ENCODE results near the gene NOC4L.
"Not testable (repeated sequence)": the region's sequence is repeated elsewhere in the genome, so short reads cannot be mapped to it uniquely, and the experiment has no call there.

The NOC4L gene

DNA sequence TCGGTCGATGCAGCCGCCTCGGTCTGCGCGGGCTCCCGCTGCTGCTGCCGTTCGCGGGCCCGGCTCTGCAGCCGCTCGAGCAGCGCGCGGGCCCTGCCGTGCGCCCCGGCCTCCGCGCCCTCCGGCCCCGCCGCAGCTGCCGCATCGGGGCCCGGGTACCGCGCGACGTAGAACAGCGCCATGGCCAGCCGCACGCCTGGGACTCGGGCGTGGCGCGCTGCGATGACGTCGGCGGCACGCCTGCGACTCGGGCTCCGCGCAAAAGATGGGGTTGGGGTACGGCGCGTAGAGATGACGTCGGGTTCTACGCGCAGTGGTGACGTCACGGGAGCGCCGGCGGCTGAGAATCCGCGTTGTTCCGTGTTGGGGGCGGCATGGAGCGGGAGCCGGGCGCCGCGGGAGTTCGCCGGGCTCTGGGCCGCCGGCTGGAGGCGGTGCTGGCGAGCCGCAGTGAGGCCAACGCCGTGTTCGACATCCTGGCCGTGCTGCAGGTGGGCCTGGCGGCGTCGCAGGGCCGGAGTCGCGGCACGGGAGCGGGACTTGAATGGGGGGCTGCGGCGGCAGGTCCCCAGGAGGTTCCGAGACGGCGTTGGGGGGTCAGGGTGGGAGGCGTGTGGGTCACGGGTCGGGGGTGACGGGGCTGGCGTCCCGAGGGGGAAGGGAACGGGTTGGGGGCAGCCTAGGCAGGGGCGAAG lies at the start of gene NOC4L, which contains the start of gene DDX51:
Gene NOC4L, plus strand, starts transcription at position 343 of the 695 bp plus-strand sequence. Its CDS starts 32 bp downstream, at position 375.
Gene DDX51, minus strand, starts transcription at position 205 of the 695 bp plus-strand sequence. Its CDS starts 23 bp downstream, at position 182.
- peak; percentile 86 for DNase-seq

DNA sequence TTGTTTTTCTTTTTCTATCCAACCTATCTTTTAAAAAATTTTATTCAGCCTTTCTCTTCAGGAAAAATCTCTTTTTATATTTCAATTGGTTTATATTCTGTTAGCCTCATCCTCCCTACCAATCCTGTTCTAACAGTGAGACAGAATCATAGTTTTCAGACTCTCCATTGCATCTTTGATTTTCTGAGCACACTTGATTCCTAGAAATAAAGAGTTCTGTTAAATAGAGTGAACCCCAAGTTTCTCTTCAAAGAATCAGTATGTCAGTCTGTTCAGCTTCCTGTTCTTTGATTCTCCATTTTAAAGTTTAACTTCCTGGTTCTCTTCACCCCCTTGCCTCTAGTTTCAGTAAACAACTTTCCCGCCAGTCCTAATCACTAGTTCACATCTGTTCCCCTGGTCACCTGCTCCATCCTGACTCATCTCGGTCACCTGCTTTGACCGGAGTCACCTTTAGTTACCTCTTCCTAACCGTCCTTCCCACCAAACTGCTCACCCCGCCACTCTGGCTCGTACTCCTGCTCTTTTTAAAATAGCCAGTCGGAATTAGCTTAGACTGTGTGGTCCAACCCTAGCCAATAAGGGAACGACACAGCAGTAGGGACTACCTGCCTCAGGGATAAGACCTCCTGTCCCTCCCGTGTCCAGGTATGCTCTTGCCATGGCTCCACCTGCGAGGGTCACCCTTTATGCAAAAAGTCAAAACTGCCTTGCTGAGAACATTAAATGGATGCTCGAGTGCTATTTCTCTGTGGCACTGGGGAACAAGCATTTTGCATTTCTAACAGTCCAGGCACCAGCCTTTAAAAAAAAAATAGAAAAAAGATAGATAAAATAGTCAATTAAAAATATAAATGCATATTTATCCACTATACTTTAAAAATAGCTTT lies 48.5 kb upstream of the NOC4L start:
- no peak for DNase-seq

DNA sequence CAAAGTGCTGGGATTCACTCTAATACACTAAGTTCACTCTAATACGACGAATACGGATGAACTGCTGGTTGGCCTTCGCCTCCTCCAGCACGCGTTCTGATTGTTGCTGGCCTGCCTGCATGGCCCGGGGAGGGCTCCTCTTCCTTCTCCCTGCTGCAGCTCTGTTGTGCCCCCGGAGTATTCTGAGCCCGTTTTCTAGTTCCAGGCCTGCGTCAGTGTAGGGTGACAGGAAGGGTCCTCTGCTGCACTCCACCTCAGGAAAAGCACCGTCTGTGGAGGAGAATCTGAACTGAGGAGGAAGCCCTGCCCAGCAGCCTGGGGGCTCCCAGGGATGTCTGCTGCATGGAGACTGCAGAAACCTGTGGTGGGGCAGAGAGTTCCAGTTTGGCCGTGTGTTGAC lies 44.5 kb upstream of the NOC4L start:
- no peak for DNase-seq

DNA sequence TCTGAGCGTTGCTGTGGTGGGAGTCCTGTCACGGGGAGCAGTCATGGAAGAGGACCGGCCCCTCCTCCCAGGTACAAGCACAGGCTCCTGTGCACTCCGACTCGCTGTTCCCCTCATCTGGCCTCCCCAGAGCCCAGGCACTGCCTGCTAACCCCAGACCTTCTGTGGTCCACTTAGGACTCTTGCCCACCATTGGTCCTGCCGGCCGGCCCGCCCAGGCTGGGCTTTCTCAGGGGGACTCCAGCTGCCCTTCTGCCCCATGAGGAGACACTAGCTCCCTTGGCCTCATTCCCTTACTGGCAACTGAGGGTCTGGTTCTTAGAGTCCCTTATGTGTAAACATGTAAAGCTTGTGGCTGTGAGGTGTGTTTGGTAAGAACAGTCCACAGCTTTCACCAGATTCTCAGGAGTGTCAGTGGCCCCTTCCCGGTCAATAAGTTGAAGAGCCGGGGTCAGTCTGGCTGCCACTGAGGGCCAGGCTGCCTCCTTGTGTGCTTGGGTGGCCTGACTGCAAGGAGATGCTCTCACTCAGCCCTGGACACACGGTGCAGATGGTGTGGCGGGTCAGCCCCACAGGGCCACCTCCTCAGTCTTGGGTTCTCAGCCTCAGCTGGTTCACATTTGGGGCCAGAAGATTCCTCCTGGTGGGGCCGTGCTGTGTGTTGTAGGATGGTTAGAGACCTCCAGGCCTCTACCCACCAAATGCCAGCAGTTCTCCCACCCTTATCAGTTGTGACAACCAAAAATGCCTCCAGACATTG lies 43.8 kb upstream of the NOC4L start:
- no peak for DNase-seq

DNA sequence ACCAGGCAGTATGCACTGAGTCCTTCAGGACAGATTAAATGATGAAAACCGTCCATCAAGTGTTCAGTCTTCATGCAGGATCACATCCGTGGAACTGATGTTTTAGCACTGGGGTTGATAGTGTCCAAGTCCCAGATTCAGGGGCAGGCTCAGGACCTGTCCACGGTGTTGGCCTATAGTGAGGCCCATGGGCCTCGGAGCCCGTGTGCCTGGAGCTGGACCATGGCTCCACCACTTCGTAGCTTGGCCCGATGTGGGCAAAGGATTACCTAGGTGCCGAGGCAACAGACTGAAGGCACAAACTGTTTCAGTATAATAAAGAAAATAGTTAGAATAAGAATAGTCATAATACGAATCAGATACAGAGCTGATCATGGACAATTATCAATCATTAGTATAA lies 42.0 kb upstream of the NOC4L start:
- no peak for DNase-seq

DNA sequence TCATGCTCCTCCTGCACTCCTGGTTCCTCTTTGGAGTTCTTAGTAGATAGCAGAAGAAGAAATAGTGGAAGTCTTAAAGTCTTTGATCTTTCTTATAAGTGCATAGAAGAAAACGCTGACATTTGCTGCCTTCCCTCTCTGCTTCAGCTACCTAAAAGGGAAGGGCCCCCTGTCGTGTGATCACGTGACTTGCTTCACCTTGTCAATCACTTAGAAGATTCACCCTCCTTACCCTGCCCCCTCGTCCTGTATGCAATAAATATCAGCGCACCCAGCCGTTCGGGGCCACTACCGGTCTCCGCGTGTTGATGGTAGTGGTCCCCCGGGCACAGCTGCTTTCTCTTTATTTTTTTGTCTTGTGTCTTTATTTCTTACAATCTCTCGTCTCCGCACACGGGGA lies 41.2 kb upstream of the NOC4L start:
- not testable (repeated sequence) for DNase-seq

DNA sequence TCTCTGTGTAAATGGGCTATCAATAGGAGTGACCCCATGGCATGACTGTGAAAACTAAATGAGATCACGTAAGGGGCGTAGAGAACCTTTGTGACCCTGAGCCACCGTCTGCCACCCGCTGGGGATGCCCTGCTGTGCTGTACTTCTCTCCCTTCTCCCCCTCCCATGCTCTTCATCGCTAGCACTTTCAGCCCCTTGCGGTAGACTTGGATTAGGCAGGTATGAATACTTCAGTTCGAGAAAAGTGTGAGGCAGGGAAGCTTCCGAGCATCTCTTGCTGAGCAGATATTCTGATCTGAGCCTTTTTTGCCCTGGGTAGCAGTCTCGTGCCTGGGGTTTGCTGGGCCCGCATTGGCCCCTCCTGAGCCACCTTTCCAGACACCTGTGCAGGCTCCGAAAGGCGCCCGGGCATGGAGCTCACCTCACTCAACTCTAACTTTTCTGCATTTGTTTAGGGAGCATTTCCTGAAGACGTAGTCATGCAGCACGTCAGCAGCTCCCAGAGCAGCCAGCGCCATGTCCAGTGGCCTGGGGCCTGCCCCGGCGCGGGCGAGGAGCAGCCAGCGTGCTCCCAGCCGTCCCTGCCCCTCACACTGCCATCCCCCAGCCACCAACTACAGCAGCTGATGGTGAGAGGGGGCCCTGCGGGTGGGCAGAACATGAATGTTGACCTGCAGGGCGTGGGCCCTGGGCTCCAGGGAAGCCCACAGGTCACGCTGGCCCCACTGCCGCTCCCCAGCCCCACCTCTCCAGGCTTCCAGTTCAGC lies 40.5 kb upstream of the NOC4L start:
- DNase-seq = no peak

DNA sequence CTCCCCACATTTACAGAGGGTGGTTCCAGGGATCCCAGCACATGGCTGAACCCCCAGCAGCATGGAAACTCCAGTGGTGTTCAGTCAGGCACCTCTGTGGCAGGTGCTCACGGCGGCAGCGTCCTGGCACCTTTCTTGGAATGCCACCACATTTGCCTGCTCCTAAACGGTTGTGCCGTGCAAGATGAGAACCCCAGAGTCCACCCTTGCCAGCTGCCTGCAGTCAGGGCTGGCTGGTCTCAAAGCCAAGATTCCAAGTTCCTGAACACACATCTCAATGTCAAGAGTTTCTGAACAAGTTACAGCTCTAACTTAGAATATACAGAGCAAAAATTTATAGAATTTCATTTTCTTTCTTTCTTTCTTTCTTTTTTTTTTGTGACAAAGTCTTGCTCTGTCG lies 38.8 kb upstream of the NOC4L start:
- no peak for DNase-seq

DNA sequence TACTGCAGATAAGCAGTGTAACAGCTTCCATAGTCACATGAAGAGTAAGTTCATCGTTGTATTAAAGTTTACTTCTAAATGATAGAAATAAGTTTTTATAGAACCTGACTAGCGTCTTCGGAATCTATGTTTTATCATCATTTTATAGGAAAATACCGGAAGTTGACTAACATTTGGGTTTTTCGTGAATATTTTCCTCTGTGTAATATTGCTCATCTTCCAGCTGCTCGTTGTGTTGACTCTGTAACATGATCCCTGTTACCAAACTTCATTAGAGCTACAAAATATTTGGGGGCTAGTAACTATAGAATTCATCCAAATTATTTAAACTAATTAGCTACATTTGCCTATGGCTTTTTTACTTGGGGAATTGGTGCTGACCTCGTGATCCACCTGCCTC lies 37.3 kb upstream of the NOC4L start:
- no peak for DNase-seq

DNA sequence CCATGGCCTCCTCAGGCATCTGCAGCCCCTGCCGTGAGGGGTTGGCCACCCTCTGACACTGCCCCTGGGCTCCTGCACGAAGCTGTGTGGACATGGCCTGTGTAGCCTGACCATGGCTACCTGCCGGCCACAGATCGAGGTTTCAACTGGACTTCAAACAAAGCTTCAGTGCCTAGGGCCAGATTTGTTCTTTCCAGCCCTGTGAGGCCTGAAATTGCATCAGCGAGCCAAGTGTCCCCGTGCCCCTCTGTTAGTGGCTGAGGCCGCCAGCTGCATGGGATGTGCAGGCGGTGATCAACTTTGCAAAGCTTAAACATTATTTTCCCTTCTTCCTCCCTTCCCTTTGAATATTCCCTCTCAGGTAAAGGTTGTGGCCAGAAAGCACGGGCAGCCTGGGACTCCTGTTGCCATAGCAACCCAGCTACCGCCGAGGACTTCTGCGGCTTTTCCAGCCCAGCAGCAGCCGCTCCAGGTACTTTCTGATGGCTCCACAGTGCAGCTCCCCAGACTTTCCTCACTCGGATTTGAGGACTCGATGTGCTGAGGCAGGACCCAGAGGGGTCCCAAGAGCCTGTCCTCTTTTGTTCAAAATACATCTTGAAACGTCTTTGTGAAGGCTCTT lies 35.9 kb upstream of the NOC4L start:
- no peak for DNase-seq

DNA sequence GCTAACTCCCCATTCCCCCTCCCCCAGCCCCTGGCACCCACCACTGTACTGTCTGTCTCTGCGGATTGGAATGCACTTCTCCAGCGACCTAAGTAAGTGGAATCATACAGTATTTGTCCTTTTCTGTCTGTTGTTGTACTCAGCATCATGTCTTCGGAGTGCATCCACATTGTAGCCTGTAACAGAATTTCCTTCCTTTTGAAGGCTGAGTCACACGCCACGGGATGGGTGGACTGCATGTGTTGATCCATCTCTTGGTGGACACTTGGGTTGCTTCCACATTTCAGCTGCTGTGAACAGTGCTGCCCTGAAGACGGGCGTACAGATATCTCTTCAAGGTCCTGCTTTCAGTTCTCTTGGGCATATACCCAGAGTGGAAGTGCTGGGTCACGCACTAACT lies 34.5 kb upstream of the NOC4L start:
- DNase-seq = no peak

DNA sequence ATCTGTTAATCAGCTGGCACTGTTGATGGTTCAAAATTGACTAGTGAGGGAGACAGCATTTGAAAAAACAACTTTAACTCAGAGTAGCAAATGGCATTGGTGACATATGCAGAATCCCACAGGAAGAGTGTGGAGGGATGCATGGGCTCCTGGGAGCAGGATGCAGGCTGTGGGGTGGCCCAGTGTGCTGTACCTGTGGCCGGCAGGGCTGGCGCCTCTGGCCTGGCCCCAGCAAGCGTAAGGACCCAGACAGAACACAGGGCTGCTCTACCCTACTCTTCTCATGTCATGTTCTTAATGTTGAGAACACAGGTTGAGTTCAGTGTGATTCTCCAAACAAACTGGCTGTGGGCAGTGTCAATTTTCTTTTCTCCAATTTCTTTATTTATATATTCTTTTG lies 33.6 kb upstream of the NOC4L start:
- no peak for DNase-seq

DNA sequence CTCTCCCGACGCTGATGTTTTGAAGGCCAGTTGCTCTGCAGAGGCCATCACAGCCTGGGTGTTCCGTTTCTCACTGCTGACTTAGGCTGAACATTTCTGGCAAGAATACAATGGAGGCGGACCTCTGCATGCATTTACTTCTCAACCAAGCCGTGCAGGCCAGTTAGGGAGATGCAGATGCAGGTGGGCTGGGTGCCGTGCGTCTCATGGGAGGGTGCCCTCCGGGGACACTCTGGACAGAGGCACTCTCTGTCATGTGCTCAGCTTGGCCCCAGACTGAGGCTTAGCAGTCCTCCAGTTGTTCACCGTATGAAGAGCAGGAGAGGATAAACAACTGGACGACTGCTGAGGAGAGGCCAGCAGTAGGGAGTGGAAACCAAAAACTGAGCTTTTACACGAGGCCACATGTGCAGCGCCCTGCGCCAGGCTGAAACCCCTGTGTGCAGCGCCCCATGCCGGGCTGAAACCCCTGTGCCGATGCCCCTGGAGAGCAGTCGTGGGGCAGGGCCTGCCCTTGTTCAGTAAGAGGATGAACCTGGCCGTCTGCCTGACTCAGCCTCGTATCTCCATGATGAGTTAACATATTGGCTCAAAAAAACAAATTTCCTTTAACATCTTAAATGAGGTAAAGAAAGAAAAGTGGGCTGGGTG lies 32.5 kb upstream of the NOC4L start:
- no peak for DNase-seq

DNA sequence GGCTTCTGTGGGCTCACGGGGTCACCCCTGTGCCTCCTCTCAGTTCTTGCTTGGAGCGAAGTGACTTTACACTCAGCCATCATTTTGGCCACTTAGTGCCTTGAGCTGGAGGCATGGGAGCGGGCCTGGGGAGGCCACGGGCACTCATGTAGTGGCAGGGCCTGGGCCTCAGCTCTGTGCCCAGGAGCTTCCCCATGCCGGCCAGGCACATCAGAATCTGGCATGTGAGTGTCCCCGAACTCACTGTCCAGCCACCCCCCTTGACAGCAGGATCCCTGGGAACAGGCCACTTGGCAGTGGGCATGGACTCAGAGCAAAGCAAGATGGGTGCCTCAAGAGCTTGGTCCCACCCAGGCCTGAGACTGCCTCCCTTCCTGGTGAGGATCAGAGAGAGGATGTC lies 29.6 kb upstream of the NOC4L start:
- DNase-seq = no peak

DNA sequence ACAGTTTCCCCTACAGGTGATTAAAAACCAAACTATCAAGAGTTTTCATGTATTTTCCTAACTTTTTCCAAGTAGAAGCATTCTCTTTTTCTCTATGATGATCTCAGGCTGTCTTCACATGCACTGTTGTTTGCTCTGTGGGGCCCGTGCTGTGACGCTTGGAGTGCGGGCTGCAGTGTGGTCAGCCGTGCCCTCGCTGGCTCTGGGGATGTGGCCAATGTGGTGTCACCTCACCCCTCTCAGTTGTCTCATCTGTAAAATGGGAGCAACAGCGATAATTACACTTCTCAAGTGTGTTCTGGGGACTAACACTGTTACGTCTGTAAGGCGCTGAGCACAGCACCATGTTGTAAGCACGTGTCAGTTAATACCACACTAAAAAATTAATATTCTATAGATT lies 28.8 kb upstream of the NOC4L start:
- no peak for DNase-seq

DNA sequence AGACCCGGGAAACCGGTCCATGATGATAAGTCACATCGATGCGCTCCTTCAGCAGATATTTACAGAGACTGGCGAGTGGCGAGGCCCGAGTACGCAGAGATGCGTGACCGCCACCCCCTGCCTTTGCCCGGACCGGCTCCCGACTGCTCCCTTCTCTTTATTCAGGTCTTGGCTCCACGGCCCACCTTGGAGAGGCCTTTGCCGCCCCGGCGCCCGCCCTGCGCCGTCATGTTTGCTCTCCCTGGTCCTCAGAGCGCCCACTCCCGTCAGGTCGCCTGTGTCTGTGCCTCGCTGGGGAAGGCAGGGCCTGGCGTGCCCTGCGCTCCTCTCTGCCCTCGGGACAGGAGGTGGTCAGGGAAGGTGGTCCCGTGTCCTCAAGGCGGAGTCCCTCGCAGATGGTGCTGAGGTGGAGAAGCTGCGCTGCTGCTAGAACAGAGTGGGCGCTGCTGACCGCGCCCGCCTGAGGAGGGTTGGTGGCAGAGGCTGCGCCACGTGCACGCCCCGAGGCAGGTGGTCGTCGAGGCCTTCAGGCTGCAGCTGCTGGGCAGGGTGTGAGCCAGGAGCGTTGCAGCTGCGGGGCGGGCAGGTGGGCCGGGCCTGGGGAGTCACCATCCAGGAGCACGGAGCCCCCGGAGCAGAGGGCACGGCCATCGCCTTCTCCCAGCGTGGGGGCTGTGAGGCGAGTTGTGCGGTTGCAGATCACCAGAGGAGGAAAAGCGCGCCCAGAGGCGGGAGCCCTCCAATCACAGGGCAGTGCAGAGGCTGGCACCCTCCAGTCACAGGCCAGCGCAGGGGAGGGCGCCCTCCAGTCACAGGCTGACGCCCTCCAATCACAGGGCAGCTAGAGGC lies 27.3 kb upstream of the NOC4L start:
- DNase-seq = no peak

DNA sequence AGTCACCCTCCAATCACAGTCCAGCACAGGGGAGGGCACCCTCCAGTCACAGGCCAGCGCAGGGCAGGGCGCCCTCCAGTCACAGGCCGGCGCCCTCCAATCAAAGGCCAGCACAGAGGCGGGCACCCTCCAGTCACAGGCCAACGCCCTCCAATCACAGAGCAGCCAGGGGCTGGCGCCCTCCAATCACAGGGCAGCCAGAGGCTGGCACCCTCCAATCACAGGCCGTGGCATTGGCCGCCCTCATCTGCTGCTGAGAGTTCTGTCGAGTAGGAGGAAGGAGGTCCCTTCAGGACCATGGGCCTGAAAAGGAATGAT lies 26.7 kb upstream of the NOC4L start:
- no peak for DNase-seq

DNA sequence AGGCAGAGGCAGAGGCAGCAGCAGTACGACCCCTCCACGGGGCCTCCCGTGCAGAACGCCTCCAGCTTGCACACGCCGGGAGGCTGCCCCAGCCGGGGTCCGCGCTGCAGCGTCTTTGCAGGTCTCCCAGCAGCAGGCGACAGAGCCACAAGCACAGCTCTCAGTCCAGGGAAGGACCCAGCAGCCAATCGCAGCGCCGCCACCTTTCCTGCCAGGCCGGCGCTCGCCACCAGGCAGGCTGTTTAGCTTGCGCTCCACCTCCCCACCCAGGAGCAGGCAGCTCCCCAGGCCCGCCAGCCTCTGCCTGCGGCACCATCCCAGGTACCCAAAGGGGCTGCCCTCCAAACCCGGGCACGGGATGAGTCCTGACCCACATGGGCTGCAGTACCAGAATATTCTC lies 25.4 kb upstream of the NOC4L start:
- DNase-seq = no peak

DNA sequence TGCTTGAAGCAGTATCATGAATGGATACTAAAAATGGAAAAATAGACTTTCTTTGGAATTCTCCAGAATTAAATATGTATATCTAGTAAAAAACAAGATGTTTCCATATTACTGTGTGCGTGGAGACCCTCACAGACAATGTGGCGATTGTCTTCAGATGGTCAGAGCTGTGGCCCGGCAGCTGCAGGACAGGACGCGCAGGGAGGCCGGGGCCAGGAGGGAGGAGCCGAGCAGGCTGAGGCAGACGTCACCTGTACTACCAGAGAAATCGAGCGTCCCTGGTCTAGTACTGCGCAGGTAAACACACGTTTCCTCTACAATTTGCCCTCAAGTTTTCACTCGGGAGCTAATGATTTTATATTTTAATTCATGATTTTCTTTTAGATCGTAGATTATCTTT lies 23.0 kb upstream of the NOC4L start:
- DNase-seq = no peak

DNA sequence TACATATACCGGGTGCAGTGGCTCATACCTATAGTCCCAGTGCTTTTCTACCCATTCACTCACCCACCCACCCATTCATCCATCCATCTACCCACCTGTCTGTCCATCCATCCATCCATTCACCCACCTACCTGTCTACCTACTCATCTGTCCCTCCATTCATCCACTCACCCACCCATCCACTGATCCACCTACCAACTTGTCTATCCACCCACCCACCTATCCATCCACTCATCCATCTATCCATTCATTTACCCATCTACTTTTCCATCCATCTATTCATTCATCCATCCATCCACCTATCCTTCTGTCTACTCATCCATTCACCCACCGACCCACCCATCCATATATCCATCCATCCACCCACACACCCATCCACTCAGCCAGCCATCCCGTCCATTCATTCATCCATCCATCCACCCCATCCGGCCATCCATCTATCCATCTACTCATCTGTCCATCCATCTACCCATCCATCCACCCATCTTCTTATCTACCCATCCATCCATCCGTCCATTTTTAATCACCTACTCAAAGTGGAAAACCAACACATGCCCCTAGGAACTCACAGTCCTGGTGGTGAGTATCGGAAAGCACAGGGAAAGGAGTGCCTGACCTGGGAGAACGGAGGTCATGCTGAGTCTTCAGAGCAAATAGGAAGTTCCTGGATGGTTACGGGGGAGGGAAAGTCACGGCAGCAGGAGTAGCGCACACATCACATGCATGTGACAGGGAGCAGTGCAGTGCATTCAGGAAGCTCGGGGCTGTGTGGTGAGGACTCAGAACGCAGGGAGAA lies 20.1 kb upstream of the NOC4L start:
- no peak for DNase-seq

All from NCI-H1092 treated with DMSO at 0.1 percent for 48 hours (cell line).